Stimulated activated CD4-positive, alpha-beta T cell treated with anti-CD3 and anti-CD28 coated beads, Interleukin-2, amount 100 ng/mL, for 4 hours (primary cell): Measurements from ENCODE around the gene PARVB.

ENCODE experiments used
- DNase-seq: peaks from one replicate; pipeline ENCODE4 v3.0.0-alpha.2; 2020; ENCODE audit warnings: low read depth

Gene PARVB

GRCh38 chr22:44089717-44090570 lies 65.8 kb downstream of the PARVB start:
- DNase-seq, result no peak

GRCh38 chr22:44090571-44090905 lies 66.4 kb downstream of the PARVB start:
- no peak for DNase-seq

GRCh38 chr22:44091021-44091721 lies 67.1 kb downstream of the PARVB start:
- DNase-seq, result peak; percentile 9

- DNase-seq, result no peak
Observed at GRCh38 chr22:44091751-44092150, 67.6 kb downstream of the PARVB start.

- DNase-seq, result no peak
Observed at GRCh38 chr22:44092636-44093220, 68.6 kb downstream of the PARVB start.

- no peak for DNase-seq
Observed at GRCh38 chr22:44093791-44094190, 69.7 kb downstream of the PARVB start.

GRCh38 chr22:44094751-44095302 lies 70.7 kb downstream of the PARVB start:
- no peak for DNase-seq

GRCh38 chr22:44096736-44097135 lies 72.6 kb downstream of the PARVB start:
- no peak for DNase-seq

GRCh38 chr22:44097263-44098020 lies 73.3 kb downstream of the PARVB start:
- DNase-seq, result no peak

- DNase-seq, result no peak
Observed at GRCh38 chr22:44098021-44098739, 74.1 kb downstream of the PARVB start.

GRCh38 chr22:44098966-44099530 lies 74.9 kb downstream of the PARVB start:
- no peak for DNase-seq

- DNase-seq, result no peak
Observed at GRCh38 chr22:44099696-44100095, 75.6 kb downstream of the PARVB start.

GRCh38 chr22:44100411-44100810 lies 76.3 kb downstream of the PARVB start:
- no peak for DNase-seq

GRCh38 chr22:44102121-44102520 lies 78.0 kb downstream of the PARVB start:
- DNase-seq, result no peak

GRCh38 chr22:44102856-44103255 lies 78.8 kb downstream of the PARVB start:
- no peak for DNase-seq

GRCh38 chr22:44103735-44104480 lies 79.8 kb downstream of the PARVB start:
- DNase-seq, result no peak

GRCh38 chr22:44107340-44107739 lies 83.2 kb downstream of the PARVB start:
- no peak for DNase-seq

- DNase-seq, result no peak
Observed at GRCh38 chr22:44108076-44108475, 84.0 kb downstream of the PARVB start.

GRCh38 chr22:44108806-44109385 lies 84.8 kb downstream of the PARVB start:
- no peak for DNase-seq

GRCh38 chr22:44109416-44109815 lies 85.3 kb downstream of the PARVB start:
- DNase-seq, result no peak
